GM21529 (cell line): Measurements from ENCODE around the gene KCTD7.
"Not testable (repeated sequence)": the region's sequence is repeated elsewhere in the genome, so short reads cannot be mapped to it uniquely, and the experiment has no call there.

ENCODE experiments used
- ATAC-seq: cut with Tn5 transposase; IDR thresholded peaks from one replicate; pipeline ENCODE4 v1.9.1; 2021; ENCODE audit not compliant: unreplicated experiment

Gene KCTD7

DNA sequence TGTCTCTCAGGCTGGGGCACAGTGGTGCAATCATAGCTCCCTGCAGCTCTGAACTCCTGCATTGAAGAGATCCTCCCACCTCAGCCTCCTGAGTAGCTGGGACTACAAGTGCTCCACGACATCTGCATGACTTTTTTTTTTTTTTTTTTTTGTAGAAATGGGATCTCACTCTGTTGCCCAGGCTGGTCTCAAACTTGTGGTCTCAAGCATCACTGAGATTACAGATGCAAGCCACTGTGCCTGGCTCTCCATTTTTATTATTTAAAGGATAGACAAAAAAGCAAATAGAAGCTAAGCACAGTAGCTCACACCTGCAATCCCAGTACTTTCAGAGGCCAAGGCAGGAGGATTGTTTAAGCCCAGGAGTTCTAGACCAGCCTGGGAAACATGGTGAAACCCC lies 13.0 kb upstream of the KCTD7 start:
- ATAC-seq: no peak

DNA sequence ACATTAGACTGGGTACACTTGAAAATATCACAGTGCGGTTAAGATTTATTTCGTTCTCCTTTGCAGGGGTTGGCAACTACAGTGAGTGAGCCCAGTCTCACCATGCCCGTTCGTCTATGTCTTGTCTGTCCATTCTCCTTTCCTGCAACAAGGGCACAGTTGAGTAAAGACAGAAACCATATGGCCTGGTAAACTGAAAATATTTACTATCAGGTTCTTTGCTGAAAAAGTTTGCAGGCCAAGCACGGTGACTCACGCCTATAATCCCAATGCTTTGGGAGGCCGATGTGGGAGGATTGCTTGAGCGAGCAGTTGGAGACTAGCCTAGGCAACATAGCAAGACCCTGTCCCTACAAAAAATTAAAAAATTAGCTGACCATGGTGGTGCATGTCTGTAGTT lies 11.4 kb upstream of the KCTD7 start:
- ATAC-seq: no peak

DNA sequence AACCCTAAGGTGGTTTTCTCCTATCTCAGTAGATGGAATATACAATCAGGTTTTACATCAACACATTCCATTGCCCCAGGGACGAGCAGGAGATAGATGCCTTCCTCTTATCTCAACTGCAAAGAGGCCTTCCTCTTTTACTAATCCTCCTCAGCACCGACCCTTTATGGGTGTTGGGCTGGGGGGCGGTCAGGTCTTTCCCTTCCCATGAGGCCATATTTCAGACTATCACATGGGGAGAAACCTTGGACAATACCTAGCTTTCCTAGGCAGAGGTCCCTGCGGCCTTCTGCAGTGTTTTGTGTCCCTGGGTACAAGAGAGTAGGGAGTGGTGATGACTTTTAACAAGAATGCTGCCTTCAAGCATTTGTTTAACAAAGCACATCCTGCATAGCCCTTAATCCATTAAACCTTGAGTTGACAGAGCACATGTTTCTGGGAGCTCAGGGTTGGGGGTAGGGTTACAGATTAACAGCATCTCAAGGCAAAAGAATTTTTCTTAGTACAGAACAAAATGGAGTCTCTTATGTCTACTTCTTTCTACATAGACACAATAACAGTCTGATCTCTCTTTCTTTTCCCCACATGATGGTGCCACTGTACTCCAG lies 9.2 kb upstream of the KCTD7 start:
- ATAC-seq: not testable (repeated sequence)

DNA sequence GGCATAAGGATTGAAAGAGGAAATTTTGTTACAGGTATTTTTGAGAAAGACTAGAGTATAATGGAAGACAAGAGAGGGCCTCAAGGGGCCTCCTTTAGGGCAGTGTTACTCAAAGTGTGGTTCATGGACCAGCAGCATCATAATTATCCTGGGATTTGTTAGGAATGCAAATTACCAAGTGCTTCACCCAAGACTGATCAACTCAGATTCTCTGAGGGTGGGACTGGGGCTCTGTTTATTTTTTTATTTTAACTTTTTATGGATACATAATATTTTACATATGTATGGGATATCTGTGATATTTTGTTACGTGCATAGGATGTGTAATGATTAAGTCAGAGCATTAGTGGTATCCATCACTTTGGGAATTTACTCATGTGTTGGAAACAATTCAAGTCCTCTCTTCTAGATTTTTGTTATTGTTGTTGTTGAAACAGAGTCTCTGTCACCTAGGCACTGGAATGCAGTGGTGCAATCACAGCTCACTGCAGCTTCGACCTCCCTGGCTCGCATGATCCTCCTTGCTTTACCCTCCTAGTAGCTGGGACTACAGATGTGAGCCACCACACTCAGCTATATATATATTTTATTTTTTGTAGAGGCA lies 2.2 kb upstream of the KCTD7 start:
- ATAC-seq: no peak

DNA sequence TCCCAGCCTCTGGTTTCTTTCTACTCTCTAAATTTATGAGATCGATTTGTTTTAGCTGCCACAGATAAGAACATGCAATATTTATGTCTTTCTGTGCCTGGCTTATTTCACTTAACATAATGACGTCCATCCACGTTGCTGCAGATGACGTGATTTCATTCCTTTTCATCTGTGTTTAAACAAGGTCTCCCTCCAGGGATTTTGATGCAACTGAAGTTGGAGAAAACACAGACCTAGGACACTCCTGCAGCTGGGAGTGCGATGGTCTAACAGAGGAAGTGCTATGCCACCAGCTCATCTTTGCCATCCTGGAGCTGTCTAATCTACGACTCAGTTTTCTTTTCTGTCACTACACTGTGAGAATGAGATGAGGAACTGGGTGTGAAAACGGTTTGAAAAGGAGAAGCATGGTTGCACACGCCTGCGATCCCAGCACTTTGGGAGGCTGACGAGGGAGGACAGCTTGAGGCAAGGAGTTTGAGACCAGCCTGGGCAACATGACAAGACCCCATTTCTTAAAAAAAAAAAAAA lies 1.5 kb upstream of the KCTD7 start:
- no peak for ATAC-seq

DNA sequence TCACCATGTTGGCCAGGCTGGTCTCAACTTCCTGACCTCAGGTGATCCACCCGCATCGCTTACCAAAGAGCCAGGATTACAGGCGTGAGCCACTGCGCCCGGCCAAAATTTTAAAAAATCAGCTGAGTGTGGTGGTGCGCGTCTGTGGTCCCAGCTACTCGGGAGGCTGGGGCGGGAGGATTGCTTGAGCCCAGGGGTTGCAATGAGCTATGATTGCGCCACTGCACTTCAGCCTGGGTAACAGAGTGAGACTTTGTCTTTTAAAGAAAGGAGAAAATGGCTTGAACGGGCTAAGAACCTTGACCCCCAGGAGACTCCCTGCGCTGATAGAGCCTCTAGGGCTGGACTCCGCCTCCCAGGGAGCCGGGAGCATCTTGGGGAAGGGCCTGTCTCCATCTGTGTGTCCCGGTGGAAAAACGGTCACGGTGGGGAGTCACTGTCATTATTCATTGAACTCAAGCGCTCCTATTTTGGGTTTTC lies 760 bp upstream of the KCTD7 start:
- peak; percentile 7 for ATAC-seq

DNA sequence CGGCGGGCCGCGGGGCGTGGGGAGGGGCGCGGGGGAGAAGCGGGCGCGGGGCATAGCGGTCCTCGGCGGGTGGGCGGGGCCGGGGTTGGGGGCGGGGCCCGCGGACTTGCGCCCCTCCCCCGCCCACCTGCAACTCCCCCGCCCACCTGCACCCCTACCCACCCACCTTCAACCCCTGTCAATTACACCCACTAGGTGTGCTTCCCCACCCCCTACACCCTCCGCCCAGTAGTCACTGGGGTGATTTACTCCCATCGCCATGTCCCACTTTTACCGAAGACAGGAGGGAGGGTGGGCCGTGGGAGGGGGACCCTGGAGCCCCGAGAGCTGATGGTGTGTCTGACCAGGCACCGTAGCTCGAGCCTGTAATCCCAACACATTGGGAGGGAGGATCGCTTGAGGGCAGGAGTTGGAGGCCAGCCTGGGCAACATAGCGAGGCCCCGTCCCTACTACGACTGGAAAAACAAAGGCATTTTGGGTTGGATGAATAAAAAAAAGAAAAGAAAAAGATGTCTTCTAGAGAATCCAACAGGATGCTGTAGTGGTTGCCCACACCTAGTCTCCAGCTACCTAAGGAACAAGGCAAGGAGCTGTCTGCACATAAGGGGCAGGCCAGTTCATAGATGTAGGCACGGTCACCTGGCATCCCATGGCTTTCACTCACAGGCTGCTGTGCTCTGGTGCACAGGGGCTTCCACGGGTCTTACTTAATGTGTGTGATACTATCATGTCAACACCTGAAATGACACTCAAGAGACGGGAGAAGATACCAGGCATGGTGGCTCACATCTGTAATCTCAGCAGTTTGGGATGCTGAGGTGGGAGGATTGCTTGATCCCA lies 761 bp downstream of the KCTD7 start:
- ATAC-seq: peak; percentile 4

DNA sequence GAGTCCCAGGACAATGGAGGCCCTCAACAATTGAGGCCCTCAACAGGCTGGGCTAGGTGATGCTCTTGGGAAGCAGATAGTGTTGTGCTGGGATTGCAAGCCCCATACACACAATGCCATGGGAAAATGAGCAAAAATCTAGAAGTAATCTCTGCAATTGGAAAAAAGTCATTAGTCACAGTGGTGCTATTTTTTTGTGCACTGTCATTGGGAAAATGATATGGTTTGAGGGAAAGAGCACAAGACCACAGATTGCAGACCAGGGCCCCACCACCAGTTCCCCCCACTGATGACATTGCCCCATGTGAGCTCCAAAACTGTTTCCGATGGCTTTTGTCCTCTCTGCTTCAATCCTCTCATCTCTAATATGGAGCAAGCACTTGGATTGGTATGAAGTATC lies 1.9 kb downstream of the KCTD7 start:
- ATAC-seq: no peak

DNA sequence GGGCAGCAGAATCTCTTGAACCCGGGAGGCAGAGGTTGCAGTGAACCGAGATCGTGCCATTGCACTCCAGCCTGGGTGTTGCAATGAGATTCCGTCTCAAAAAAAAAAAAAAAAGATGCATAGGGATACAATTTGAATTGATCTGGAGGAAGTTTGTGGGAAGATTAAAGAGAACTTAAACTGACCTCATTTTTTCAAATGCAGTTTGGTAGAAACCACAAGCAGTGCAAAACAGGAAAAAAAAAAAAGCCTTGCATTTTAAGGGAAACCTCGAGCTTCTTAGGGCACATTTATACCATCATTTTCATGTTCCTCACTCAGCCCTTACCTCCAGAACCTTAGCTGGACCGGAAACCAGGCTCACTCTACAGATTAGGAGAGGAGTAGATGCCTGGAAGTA lies 2.8 kb downstream of the KCTD7 start:
- no peak for ATAC-seq

DNA sequence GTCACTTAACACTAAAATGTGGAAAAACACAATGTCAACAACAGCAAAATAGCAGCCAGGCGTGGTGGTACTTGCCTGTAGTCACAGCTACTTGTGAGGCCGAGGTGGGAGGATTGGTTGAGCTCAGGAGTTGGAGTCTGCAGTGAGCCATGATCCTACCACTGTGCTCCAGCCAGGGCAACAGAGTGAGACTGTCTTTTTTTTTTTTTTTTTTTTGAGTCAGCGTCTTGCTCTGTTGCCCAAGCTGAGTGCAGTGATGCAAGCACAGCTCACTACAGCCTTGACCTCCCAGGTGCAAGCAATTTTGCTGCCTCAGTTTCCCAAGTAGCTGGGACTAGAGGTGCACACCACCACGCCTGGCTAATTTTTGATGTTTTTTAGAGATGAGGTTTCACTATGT lies 6.1 kb downstream of the KCTD7 start:
- no peak for ATAC-seq

DNA sequence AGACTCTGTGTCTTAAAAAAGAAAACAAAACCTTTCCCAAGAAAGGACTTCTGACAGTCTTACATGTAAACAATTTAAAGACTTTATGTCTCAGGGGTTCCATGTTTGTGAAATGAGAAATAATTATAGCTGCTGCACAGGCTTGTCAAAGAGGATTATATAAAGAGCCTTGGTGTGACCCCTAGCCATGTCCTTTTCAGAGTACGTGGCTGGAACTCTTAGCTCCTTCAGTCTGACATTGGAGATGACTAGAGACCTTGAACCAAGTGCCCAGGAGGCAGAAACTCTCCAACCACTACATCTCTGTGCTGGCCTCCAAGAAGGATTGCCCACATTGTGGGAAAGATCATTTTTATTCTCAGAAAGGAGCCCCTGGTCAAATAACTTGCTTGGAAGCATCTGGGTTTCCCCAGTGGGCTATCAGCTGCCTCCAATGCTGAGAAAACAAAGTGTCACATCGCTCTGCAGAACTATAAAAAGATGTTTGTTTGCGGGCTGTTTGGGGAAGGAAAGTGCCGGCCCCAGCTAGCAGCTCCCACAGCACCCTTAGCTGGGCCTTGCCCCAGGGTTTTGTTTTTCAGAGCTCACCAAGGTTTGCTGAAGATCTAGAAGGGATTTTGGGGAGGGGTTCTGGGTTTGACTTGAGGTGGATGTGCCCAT lies 6.8 kb downstream of the KCTD7 start:
- ATAC-seq: peak; percentile 34

DNA sequence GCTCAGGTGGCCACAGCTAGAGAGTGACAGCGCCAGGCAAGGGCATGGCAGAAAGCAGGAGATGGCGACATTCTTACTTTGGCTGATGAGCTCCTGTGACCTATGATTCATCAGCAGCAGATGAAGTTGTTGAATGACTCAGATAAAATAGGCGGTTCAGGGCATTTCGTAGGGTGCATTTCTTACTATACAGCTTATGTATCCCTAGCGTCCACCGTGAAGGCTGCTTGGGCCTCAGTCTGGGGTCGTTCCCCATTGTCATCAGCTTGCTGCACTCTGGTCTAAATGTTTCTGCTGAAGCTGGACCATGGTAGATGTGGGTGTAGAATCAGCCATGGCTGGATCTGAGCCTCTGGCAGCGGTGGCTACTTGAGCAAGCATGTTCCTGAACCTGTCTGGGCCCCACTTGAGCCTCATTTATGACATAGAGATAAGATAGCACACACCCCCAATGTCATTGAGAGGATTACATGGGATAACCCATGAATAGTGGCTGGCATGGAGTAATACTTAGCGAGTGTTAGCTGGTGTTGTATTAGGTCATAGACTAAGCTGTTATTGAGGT lies 7.4 kb downstream of the KCTD7 start:
- ATAC-seq: peak; percentile 51

DNA sequence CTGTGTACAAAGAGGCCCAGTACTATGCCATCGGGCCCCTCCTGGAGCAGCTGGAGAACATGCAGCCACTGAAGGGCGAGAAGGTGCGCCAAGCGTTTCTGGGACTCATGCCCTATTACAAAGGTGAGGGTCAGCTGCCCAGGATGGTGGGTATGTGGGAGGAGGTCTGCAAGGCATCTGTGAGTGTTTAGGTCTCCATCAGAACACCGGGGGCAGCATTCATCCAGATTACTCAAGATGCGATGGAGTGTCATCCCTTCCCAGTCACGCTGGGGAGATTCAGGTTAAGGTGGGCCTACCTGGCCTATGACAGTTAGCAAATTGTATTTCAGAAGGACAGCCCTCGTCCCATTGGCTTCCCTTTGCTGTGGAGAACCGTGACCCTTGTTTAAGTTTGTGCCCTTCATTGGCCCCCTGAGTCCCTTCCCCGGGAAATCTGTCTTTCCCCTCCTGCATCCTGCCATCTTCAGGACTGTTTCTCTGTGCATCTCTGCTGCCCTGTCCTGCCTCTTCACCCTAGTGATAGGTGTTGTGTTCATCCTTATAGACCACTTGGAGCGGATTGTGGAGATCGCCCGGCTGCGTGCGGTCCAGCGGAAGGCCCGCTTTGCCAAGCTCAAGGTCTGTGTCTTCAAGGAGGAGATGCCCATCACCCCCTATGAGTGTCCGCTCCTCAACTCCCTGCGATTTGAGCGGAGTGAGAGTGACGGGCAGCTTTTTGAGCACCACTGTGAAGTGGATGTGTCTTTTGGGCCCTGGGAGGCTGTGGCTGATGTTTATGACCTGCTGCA lies 9.8 kb downstream of the KCTD7 start:
- no peak for ATAC-seq

DNA sequence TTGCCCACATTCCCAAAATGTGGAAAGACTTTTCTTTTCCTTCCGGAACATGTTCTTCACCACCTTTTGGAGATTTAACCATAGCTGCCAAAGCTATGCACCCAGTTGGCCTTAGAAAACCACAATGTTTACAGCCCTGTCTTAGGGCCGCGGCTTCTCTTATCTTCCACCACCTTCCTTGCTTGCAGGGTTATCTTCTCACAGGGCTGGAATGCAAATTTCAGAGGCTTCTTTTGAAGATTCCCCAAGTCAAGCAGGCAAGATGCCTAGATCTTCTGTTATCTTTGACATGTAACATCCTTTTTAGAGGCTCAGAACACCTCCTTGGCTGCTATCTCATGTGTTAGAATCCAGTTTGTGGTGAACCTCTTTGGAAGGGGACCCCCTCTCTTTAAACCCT lies 11.1 kb downstream of the KCTD7 start:
- no peak for ATAC-seq

DNA sequence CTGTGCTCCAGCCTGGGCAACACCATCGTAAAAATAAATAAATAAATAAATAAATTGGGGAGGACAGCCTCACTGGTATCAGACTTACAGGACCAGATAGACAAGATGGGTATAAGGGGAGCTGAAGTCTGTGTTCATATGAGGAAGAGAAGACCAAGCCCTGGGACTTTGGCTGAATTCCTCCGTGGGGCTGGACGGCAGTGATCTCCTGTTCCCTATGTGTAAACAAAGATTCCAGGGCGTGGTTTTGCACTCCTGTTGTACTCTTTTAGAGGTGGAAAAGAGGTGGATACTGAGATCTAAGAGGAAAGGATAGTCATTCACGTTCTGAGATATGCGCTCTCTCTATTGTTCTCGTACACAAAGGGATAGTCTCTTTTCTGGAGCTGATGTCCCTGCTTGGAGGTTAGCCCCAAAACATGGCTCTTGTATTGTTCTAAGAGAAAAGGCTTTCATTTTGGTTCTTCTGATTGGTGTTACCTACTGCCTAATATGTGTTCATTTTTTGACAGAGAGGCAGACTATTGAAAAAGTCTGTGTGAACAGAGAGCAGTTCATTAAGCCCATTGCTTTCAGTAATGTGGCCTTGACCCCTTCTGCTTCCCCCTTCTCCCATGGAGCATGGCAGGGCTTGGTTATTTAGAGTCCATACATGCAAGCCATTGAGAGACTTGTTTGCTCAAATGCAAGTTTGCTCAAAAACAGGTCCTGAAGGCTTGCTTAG lies 12.3 kb downstream of the KCTD7 start:
- ATAC-seq: no peak

DNA sequence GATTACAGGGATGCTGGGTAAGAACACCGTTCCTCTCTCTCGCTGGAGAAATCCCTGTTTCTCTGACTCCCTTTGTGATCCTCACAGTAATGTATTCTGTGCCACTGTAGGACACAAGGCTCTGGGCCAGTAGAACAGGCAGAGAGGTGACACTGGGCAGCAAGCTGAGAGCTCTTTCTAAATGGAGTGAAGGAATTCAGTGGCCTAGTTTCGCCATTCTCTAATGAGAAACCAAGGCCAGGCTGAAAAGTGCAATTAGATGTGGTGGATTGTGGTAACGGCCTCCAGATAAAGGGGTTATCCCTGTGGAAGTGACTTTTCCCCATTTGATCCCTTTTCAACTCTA lies 12.8 kb downstream of the KCTD7 start:
- ATAC-seq: no peak

DNA sequence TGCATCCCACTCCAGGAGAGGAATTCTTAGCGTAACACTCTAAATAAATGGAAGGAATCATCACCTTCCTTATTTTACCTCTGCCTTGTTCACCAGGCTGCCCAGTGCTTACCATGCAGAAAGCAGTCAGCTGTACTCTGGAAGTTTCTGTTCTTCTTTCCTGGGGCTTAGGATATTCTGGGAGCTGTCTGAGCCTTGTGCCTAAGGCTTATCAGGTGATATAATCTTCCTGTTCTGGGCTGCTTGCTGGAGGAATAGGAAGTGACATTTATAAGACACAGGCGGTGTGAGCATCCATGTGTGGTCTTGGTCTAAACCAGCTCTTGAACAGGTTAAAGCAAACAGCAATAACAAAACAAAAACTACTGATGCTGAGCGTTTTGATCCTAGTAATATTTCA lies 13.5 kb downstream of the KCTD7 start:
- ATAC-seq: no peak

DNA sequence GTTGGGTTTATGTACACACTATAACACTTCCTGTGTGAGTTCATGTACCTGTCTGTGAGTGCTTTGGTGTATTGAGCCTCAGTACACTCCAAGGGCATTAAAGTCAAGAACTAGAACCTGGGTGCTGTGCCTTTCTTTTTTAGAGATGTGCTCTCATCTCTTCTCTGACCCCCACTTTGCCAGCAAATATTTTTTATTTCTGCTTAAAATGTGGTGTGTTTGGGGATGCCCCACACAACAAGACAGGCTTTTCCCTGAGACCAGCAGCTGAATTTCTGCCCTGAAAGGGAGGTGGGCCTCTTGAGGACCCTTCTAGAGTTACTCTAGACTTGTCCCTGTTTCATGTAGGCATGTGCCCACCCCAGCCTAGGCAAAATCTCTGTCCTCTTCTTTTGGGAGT lies 14.3 kb downstream of the KCTD7 start:
- no peak for ATAC-seq

DNA sequence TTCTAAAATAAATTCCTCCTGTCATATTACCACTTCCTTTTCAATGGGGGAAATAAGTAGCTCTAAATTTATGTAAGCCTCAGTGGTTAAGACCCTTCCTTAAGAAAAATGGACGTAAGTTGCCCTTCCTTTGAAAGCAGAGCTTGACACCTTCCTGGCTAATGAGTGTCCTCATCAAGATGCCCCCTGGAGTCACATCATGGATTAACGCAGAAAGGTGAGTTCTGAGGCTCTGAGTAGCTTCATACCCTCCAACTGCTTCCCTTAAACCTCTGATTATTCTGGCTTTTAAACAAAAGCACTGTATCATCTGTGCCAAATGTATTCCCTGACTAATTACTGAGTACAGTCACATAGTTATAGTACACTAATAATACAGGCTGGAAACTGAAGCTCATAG lies 14.7 kb downstream of the KCTD7 start:
- ATAC-seq: no peak

DNA sequence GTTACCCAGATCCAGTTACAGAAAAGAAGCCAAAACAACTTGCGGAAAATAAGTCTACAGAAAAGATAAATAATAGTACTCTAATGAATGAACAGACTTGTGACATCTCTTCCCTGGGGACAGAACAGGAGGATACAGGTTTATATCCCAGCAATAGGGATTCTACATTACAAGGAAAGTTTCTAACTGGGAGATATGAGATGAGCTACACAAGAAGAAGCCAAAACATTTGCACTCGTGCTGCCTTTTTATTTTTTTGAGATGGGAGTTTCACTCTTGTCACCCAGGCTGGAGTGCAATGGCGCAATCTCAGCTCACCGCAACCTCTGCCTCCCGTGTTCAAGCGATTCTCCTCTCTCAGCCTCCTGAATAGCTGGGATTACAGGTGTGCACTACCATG lies 22.3 kb downstream of the KCTD7 start:
- not testable (repeated sequence) for ATAC-seq
